CD14-positive monocyte (primary cell): ENCODE data around the gene AGAP1. TPM values are rescaled to one million over a fixed set of nuclear protein-coding genes. Genes with fewer than 3 reads are reported as not detected.

Experiments
- DNase-seq, 3 donors: peaks; one replicate each; pipeline ENCODE4 v3.0.0-alpha.2; 2011 to 2022
- H2AFZ ChIP-seq: 2 replicates; pipeline ENCODE4 v1.6.0; 2012; ENCODE audit warnings: mild to moderate bottlenecking, low read depth, low read length, inconsistent platforms; ENCODE audit not compliant: insufficient read depth, poor library complexity, severe bottlenecking
- H3K27ac ChIP-seq, 2 donors: 1 replicate in 1 of 2; 2 replicates in 1 of 2; pipeline ENCODE4 v1.5.1; 2012 to 2013; ENCODE audit warnings: low read length in 2 of 2, control low read depth in 1 of 2, inconsistent platforms in 1 of 2, low read depth in 1 of 2, mild to moderate bottlenecking in 1 of 2
- H3K27me3 ChIP-seq, 2 donors: one replicate each; pipeline versions ENCODE4 v1.6.0 to v1.6.1; 2011 to 2013; ENCODE audit warnings: low read length in 2 of 2; ENCODE audit not compliant: control insufficient read depth in 2 of 2, insufficient read depth in 2 of 2
- H3K36me3 ChIP-seq, 2 donors: replicated peaks in 1 of 2; 1 replicate in 1 of 2; 2 replicates in 1 of 2; pipeline versions ENCODE4 v1.5.1 to v1.6.1; 2012 to 2013; ENCODE audit warnings: low read length in 2 of 2, control low read depth in 1 of 2, inconsistent platforms in 1 of 2, mild to moderate bottlenecking in 1 of 2; ENCODE audit not compliant: insufficient read depth in 2 of 2, control insufficient read depth in 1 of 2
- H3K4me1 ChIP-seq, 2 donors: 1 replicate in 1 of 2; 2 replicates in 1 of 2; pipeline versions ENCODE4 v1.5.1 to v1.6.1; 2012 to 2013; ENCODE audit warnings: low read length in 2 of 2, control low read depth in 1 of 2, inconsistent platforms in 1 of 2, mild to moderate bottlenecking in 1 of 2, moderate library complexity in 1 of 2; ENCODE audit not compliant: insufficient read depth in 2 of 2, control insufficient read depth in 1 of 2
- H3K4me2 ChIP-seq: replicated peaks from 2 replicates; pipeline ENCODE3; 2012; ENCODE audit warnings: low read length, moderate library complexity, mild to moderate bottlenecking; ENCODE audit not compliant: poor library complexity, severe bottlenecking; ENCODE audit errors: extremely low read depth
- H3K4me3 ChIP-seq, 3 experiments: fragments of 200-600 bp in 1 of 3; sonication (generic) in 1 of 3; replicated peaks in 1 of 3; 1 replicate in 2 of 3; 2 replicates in 1 of 3; pipeline ENCODE4 v1.5.1; 2011 to 2013; ENCODE audit warnings: low read length in 3 of 3, mild to moderate bottlenecking in 3 of 3, control low read depth in 2 of 3, low read depth in 2 of 3, inconsistent platforms in 1 of 3, moderate library complexity in 1 of 3
- H3K79me2 ChIP-seq: 2 replicates; pipeline ENCODE4 v1.6.0; 2012; ENCODE audit warnings: mild to moderate bottlenecking, control low read depth, inconsistent platforms, low read length, moderate library complexity; ENCODE audit not compliant: insufficient read depth
- H3K9ac ChIP-seq: 2 replicates; pipeline ENCODE4 v1.6.0; 2017; ENCODE audit warnings: low read length, mild to moderate bottlenecking; ENCODE audit not compliant: insufficient read depth, poor library complexity, severe bottlenecking
- H3K9me3 ChIP-seq, 2 donors: replicated peaks in 1 of 2; 1 replicate in 1 of 2; 2 replicates in 1 of 2; pipeline versions ENCODE4 v1.5.1 to v1.6.1; 2012 to 2013; ENCODE audit warnings: low read length in 2 of 2, control low read depth in 1 of 2; ENCODE audit not compliant: control insufficient read depth in 1 of 2, insufficient read depth in 1 of 2
- H4K20me1 ChIP-seq: 2 replicates; pipeline ENCODE4 v1.6.0; 2012; ENCODE audit warnings: mild to moderate bottlenecking, low read length, control low read depth, moderate library complexity; ENCODE audit not compliant: insufficient read depth
- H3K27ac Mint-ChIP-seq, 7 donors: one replicate each; pipeline ENCODE4 v1.8.0; 2020; ENCODE audit warnings: mild to moderate bottlenecking in 7 of 7, mixed read lengths in 7 of 7, moderate library complexity in 6 of 7, inconsistent platforms in 2 of 7
- H3K27me3 Mint-ChIP-seq, 3 donors: one replicate each; pipeline ENCODE4 v1.8.0; 2021 to 2022; ENCODE audit warnings: low read depth in 3 of 3, mild to moderate bottlenecking in 3 of 3, mixed read lengths in 3 of 3, moderate library complexity in 3 of 3, inconsistent platforms in 1 of 3
- H3K36me3 Mint-ChIP-seq, 2 donors: one replicate each; pipeline ENCODE4 v1.8.0; 2020; ENCODE audit warnings: mixed read lengths in 2 of 2, inconsistent platforms in 1 of 2, mild to moderate bottlenecking in 1 of 2
- H3K4me1 Mint-ChIP-seq: one replicate; pipeline ENCODE4 v1.8.0; 2020; ENCODE audit warnings: mild to moderate bottlenecking, mixed read lengths
- H3K4me3 Mint-ChIP-seq, 2 donors: one replicate each; pipeline ENCODE4 v1.8.0; 2020; ENCODE audit warnings: mild to moderate bottlenecking in 2 of 2, mixed read lengths in 2 of 2, moderate library complexity in 1 of 2
- H3K9me3 Mint-ChIP-seq, 7 donors: one replicate each; pipeline ENCODE4 v1.8.0; 2020 to 2022; ENCODE audit warnings: mixed read lengths in 7 of 7, mild to moderate bottlenecking in 6 of 7, moderate library complexity in 6 of 7, inconsistent platforms in 2 of 7
- CTCF ChIP-seq: fragments of 200-600 bp; IDR thresholded peaks from one replicate; pipeline ENCODE4 v1.8.0; 2022; ENCODE audit warnings: antibody characterized with exemption, mild to moderate bottlenecking
- WGBS: methylation state at CpG from one replicate; pipeline ENCODE4 v1.1.5; 2013; ENCODE audit warnings: missing lambda C conversion rate; ENCODE audit not compliant: insufficient coverage; 5-methylcytosine and 5-hydroxymethylcytosine counted together
- intact Hi-C, 2 donors: fragments of 100-400 bp; cut with micrococcal nuclease; formaldehyde crosslinking; loops; one replicate each; pipeline versions ENCODE4 v1.15.0 to v1.15.1; 2023
- polyA plus RNA-seq, 3 donors: library from polyadenylated mRNA; depleted of rRNA in 1 of 3; unstranded in 2 of 3; stranded (reverse) in 1 of 3; fragments of 300-500 nt in 2 of 3; fragments of >200 nt in 1 of 3; fragmentation: Illumina TruSeq in 2 of 3; gene quantifications; 1 replicate in 2 of 3; 2 replicates in 1 of 3; pipeline ENCODE4 v1.2.3, GENCODE V29; 2012 to 2021

Gene AGAP1
- polyA plus RNA-seq, 3 donors = 0.12 TPM; not detected in 2

GRCh38 chr2:235844561-235844960 lies 350.7 kb downstream of the AGAP1 start:
- Histone ChIP-seq H3K9ac (no peak overlapping the region), H4K20me1 (no peaks in the 10 kb centered on the region), H3K27me3 (no peaks in the 10 kb centered on the region), H2AFZ (no peak overlapping the region), H3K4me2 (no peak overlapping the region), H3K36me3 (no peaks in the 10 kb centered on the region), H3K4me1 (no peaks in the 10 kb centered on the region), H3K9me3 (no peaks in the 10 kb centered on the region), H3K27ac (no peak overlapping the region), H3K4me3 (no peak overlapping the region), H3K79me2 (no peaks in the 10 kb centered on the region)
- WGBS = 76% methylated on average over 6 of the region's 8 CpGs
- Mint-ChIP-seq H3K27ac (no peak overlapping the region), H3K4me1 (no peaks in the 10 kb centered on the region), H3K4me3 (no peak overlapping the region), H3K36me3 (no peaks in the 10 kb centered on the region), H3K9me3 (peaks cover 0 to 3% (median 0%) of the 10 kb centered on the region in 7 donors), H3K27me3 (peaks cover 2 to 5% (median 3%) of the 10 kb centered on the region in 3 donors)
- intact Hi-C loops = no loop called here
- DNase-seq = no peak
- no peak for TF ChIP-seq CTCF

GRCh38 chr2:235845245-235845644 lies 351.4 kb downstream of the AGAP1 start:
- Histone ChIP-seq H3K27ac (no peak overlapping the region), H3K9me3 (no peaks in the 10 kb centered on the region), H3K27me3 (no peaks in the 10 kb centered on the region), H3K79me2 (no peaks in the 10 kb centered on the region), H3K9ac (no peak overlapping the region), H2AFZ (no peak overlapping the region), H3K4me3 (no peak overlapping the region), H3K4me1 (no peaks in the 10 kb centered on the region), H4K20me1 (no peaks in the 10 kb centered on the region), H3K36me3 (no peaks in the 10 kb centered on the region), H3K4me2 (no peak overlapping the region)
- intact Hi-C loops = no loop called here
- Mint-ChIP-seq H3K27ac (no peak overlapping the region), H3K9me3 (peaks cover 0 to 3% (median 0%) of the 10 kb centered on the region in 7 donors), H3K4me3 (no peak overlapping the region), H3K27me3 (peaks cover 3 to 5% (median 5%) of the 10 kb centered on the region in 3 donors), H3K36me3 (no peaks in the 10 kb centered on the region), H3K4me1 (no peaks in the 10 kb centered on the region)
- 57% methylated on average over 1 of the region's 6 CpGs for WGBS
- TF ChIP-seq CTCF = no peak
- no peak for DNase-seq
